ENCODE results near the gene ANKRD60.

ANKRD60 gene

GRCh38 chr20:58243653-58244410 lies 15.4 kb upstream of the ANKRD60 start:
- no peak for DNase-seq

GRCh38 chr20:58242824-58243223 lies 14.4 kb upstream of the ANKRD60 start:
- DNase-seq, result no peak

DNA sequence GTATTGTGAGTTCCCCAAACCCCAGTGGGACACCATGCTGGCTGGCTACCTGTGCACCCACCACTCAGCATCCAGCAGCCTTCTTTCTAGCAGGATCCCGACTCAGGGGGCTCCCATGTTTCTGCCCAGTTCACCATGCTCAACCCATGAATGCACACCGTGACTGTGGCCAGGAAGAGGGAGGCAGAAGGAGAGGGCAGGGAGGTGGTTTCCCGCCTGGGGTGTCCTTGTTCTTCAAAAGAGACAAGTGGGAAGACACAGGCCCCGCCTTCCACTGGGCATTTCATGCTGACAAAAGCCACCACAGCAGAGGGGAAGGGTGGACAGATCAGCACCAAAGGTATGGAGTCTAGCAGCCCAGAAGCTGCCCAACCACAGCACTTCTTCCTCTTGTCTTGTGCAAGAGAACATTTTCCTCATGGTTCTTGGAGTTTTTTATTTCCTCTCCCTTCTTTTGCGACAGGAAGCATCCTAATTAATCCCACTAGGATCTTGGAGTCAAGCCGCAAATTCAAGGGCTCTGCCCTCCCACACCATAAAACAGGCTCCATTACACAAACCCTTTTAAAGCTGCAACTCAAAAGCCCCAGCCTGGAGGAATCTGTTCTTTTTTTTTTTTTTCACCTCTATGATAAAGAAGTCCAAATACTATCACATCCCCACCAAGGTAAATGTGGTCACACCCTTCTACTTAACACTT lies 13.5 kb upstream of the ANKRD60 start:
- DNase-seq, result no peak

- DNase-seq, result no peak
Measured at GRCh38 chr20:58240471-58240870, 12.0 kb upstream of the ANKRD60 start.

DNA sequence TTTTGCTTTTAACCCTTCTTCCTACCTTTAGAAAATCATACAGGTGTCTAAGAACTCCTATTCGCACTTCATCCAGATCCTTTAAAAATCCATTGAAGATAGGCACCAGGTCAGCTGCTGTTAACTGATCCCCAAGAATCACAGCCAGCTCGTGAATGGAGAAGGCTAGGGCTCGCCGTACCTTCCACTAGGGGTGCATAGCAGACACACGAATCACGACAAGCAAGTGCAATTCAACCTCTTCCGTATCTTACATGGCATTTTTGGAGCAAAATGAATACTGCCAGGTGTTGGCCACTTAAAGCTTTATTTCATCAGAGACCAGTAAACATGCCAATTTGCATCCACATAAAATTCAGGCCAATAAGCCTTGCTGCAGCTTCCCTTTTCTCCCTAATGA lies 10.8 kb upstream of the ANKRD60 start:
- DNase-seq, result no peak

DNA sequence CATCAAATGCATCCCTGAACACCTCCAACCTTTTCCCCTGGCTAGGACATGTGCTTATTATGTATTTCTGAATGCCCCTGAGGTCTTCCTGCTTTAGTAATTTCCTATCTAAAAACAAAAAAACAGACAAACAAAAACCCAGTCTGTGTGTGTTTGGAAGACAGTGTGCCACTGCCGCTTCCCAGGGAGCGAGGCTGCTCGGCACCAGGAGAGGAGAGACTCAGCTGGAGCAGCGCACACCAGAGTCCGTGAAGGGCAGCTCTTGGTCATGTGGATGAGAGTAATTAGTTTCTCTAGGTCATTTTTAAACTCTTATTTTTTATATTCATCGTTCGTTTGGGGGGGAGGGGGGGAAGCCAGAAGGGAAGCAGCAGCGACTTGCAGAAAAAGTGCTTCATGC lies 10.0 kb upstream of the ANKRD60 start:
- no peak for DNase-seq

DNA sequence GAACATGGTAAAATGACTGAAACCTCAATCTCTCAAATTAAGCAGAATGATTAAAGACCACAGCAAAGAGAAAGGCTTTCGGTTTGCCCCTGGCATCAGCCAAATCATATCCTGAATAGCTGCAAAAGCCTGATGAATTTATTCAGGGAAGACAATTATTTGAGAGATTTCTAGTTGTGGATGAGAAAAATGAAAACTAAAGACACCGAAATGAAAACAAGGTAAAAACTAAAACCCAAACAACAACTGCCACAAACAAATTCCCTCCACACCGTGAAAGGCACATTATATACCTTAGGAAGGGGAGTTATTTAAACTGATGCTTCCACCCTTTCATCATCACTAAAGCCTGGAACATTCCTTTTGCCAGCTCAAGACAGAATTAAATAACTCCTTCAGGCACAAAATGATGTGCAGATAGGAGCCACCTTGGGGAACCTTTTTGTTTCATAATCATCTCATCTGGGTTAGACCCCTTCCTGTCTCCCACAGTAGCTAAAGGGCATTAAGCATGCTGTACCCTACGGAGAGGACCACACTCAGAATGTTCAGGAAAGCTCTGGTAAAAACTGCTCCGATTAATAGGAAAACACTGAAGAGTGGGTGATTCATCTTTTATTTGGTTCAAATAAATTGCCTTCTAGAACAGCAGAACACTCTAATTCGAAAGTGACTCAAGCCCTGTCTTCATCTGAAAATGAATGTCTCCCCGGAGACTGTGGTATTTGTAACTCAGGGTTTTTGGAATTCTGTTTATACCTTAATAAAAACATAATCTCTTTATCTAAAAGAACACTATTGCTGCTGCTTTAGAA lies 9.1 kb upstream of the ANKRD60 start:
- DNase-seq, result no peak

DNA sequence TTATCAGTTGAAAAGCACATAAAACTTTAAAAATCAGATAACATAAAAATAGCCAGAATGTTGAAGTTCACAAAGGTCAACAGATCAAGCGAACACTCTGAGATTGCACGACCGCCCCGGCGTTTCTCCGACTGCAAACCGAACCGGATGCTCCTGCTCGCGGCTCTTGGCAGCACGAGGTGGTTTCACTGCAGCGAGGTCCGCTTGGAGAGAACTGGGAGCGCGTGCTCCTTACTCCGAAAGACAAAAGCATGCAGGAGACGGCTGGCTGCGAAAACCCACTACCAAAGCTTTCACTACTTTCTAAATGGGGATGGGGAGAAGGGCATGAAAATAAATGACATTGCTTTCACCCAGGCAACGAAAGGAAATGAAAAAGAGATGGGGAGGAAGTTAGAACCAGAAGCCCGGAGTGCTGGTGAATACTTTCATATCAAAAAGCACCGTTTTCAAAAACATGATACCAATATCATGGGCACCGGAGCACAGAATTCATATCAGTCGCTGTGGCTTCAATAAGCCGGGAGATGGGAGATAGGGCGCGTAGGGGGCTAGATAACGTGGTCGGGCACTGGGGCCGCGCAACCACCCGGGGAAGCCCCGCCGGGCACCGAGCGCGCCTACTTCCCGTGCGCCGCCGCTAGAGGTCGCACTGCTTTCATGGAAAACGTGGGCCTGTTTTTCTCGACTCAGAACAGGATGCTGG lies 8.3 kb upstream of the ANKRD60 start:
- peak; percentile 84 for DNase-seq

DNA sequence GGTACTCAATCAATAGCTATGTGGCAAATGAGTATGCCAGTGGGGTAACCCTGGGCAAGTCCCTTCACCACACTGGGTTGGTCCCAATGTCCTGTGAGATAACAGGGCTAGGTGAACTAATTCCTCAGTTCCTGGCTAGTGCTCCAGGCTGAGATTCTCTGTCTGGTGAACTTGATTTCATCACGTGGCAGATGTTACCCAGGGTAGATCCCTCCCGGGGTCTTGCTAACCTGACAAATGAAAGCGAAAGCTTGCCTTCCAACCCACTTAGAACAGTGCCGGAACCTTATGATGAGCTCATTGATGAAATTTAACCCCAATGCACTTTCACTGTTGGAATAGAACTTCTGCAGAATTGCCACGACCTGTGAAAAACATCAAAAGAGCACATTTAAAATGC lies 6.6 kb upstream of the ANKRD60 start:
- no peak for DNase-seq

DNA sequence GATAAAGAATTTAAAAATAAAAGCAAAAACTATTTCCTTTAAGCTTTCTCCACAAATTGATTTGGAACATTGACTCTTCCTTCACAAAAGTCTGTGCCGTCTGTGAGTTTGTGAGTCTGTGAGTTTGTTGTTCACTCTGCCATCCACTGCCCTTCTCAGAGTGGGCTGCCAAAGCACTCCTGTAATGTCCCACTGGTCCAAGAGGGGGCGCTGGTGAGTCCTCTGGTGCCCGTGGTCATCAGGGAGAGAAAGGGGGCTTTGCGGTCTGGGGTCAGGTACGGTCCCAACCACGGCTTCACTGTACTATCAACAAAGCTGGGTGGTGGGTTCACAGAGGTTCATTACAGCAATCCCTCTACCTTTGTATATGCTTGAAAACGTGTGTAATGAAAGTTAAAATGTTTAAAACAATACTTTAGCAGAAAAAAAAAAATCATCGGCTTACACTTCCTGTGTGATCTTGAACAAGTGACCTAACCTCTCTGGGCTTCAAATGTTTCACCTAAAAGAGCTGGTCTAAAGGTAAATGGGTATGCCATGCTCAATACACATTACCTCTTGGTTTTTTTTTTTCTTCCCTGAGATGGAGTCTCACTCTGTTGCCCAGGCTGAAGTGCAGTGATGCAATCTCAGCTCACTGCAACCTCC lies 5.6 kb upstream of the ANKRD60 start:
- DNase-seq, result peak; percentile 67

DNA sequence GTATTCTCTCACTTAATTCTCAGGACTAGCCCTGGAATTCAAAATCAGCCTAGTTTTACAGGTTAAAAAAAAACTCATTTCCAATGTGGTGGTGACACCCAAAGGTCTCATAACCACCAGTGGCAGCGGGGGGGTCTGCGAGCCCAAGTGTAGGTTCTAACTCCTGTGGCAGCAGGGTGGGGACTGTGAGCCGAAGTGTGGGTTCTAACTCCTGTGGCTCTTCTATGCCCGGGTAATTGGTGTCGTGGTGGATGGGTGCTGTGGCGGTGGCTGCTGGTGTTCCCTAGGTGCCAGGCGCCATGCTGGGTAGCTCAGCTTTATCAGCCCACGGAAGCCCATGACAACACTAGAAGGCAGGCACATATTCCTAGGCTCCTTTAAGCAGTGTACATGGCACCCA lies 4.9 kb upstream of the ANKRD60 start:
- DNase-seq, result no peak

DNA sequence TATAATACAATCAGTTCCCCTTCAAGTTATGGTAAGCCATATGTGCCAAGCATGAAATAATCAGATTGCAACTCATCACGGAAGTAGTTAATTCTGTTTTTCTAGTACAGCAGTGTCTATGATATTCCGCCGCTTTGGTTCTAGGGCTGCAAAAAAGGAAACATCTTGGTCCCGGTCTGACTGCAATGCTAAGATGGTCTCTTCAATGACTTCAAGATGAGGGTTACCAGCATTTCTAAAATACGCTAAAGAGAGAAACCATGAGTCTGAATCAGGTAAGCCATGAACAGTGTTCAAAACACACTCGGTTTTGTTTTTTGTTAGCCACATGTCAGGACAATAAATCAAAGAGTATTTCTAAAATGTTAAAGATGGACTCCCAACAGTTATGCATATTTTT lies 3.2 kb upstream of the ANKRD60 start:
- DNase-seq, result peak; percentile 16

- DNase-seq, result no peak
Measured at GRCh38 chr20:58229198-58229798, 845 bp upstream of the ANKRD60 start.

- peak; percentile 39 for DNase-seq
Measured at GRCh38 chr20:58228103-58228483, 360 bp downstream of the ANKRD60 start.

GRCh38 chr20:58227391-58228102 lies 906 bp downstream of the ANKRD60 start:
- peak; percentile 19 for DNase-seq

DNA sequence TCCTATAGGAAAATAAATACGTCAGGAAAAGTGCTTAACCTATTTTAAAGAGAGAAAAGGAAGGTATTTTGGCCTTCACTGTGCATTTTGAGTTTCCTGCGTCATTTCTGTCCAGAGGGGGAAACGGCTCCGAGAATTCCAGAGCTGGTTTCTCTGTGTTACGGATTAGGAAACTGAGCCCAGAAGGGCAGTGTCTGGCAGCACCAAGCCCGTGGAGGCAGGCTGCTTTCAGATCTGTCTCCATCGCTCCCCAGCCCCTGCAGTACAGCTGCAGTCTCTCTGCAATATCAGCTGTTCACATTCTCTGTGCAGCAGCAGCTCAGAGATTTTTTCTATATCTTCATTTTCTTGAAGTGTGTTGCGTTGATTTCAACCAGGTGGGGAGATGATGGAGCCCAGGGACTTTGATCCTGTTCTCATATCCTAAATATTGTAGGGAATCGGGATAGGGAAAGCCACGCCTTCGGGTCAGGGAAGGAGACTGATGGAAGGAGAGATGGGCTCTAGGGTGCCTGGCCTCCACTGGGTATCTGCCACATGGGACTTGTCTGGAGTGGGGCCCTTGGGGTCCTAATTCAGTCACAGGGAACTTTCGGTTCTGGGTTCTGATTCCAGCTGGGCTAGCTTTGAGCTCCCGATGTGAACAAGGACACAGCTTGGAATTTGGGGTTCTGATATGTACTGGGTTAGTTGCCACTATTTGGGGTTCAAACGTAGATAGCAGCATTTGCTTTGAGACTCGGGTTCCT lies 2.8 kb downstream of the ANKRD60 start:
- peak; percentile 27 for DNase-seq

DNA sequence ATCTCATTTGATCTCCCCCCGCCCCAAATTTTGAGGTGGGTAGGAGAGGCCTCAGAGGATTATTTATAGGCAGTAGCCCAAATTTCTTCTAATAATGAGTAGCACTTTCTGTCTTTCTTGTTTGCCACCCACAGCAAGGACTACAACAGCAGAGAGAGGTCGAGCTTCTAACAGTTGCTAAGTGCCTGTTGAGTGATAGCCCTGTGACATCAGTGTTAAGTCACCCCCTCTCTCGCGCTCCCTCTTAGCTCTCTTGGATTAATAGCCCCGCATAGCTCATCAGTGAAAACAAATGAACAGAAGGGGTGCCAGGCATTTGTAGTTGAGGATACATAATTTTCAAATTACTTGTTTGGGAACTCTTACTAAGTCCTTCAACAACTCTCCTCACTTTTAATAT lies 3.5 kb downstream of the ANKRD60 start:
- DNase-seq, result peak; percentile 10

DNA sequence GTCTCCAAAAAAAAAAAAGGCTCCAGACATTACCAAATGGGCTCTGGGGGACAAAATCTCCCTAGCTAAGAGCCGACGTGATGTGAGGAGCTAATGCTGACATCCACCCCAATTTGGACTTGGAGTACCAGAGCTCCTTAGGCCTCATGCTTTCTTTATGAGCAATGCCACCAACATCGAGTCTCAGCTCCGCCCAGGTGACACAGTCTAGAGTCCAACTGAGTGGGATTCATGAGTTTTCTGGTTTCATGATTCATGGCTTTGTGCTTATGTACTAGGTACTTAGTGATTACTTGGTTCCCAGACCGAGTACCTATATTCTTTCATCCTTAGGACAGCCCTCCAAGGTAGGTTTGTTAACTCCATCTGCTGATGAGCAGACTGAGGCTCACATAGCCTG lies 4.4 kb downstream of the ANKRD60 start:
- no peak for DNase-seq

DNA sequence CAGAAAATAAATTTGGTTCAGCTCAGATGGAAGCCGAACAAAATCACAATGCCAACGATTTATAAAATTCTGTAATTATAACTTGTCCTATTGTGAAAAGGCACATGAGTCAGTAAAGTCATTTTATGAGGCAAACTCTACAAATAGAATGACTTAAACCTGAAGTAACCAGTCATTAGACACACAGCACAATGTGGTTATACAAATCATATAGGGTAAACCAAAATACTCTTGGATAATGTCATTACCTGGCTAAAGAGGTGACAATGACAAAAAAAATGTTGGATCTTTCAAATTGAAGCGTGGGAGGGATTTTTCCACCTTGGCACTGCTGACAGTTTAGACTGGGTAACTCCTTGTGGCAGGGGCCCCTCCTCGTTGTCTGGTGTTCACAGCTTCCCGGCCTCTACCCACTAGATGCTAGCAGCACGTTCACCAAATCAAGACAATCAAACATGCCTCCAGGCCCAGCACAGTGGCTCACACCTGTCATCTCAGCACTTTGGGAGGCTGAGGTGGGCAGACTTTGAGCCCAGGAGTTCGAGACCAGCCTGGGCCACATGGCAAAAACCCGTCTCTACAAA lies 5.0 kb downstream of the ANKRD60 start:
- no peak for DNase-seq

DNA sequence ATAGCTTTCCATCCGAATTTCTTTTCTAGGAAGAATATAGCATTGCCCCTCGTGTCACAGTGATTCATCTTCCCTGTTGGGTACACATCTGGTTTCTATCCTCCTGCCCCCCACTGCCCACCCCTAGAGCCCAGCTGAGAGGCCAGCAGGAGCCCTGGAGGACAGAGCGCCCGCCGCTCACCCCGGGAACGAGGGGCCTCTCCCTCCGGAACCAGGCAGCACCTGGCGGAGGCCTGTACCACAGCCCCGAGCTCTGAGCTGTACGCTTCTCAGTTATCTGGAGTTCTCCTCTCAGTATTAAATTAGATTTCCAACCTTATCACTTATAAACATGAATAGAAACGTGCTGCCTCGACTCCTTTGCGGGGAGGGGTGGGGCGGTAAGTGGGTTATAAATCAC lies 6.0 kb downstream of the ANKRD60 start:
- no peak for DNase-seq

Measured in left hindlimb (tissue), 1 donor.